ENCODE data around the gene CFAP97.
"Not testable (repeated sequence)": the region's sequence is repeated elsewhere in the genome, so short reads cannot be mapped to it uniquely, and the experiment has no call there.

The CFAP97 gene

GRCh38 chr4:185203486-185204237 lies at the start of gene CFAP97:
CFAP97 (minus strand) TSS chr4:185204000; CDS start chr4:185191196, 12,804 bp downstream.
- DNase-seq, result peak; percentile 83

GRCh38 chr4:185249105-185249504 lies 45.3 kb upstream of the CFAP97 start:
- no peak for DNase-seq

GRCh38 chr4:185248393-185249039 lies 44.7 kb upstream of the CFAP97 start:
- DNase-seq, result no peak

- no peak for DNase-seq
Observed at GRCh38 chr4:185247151-185247550, 43.4 kb upstream of the CFAP97 start.

- no peak for DNase-seq
Observed at GRCh38 chr4:185246453-185246852, 42.7 kb upstream of the CFAP97 start.

GRCh38 chr4:185244763-185245162 lies 41.0 kb upstream of the CFAP97 start:
- no peak for DNase-seq

GRCh38 chr4:185243879-185244278 lies 40.1 kb upstream of the CFAP97 start:
- DNase-seq, result no peak

GRCh38 chr4:185242749-185243533 lies 39.1 kb upstream of the CFAP97 start:
- DNase-seq, result no peak

- not testable (repeated sequence) for DNase-seq
Observed at GRCh38 chr4:185240486-185240885, 36.7 kb upstream of the CFAP97 start.

- DNase-seq, result no peak
Observed at GRCh38 chr4:185238750-185239149, 35.0 kb upstream of the CFAP97 start.

GRCh38 chr4:185238215-185238681 lies 34.4 kb upstream of the CFAP97 start:
- peak; percentile 28 for DNase-seq

GRCh38 chr4:185237175-185237574 lies 33.4 kb upstream of the CFAP97 start:
- no peak for DNase-seq

- no peak for DNase-seq
Observed at GRCh38 chr4:185235843-185236503, 32.2 kb upstream of the CFAP97 start.

- no peak for DNase-seq
Observed at GRCh38 chr4:185235119-185235842, 31.5 kb upstream of the CFAP97 start.

- no peak for DNase-seq
Observed at GRCh38 chr4:185232370-185232769, 28.6 kb upstream of the CFAP97 start.

GRCh38 chr4:185229021-185229818 lies 25.4 kb upstream of the CFAP97 start:
- DNase-seq, result no peak

GRCh38 chr4:185227713-185228278 lies 24.0 kb upstream of the CFAP97 start:
- no peak for DNase-seq

GRCh38 chr4:185227131-185227551 lies 23.3 kb upstream of the CFAP97 start:
- DNase-seq, result no peak

- no peak for DNase-seq
Observed at GRCh38 chr4:185225940-185226339, 22.1 kb upstream of the CFAP97 start.

- no peak for DNase-seq
Observed at GRCh38 chr4:185224597-185224996, 20.8 kb upstream of the CFAP97 start.

GRCh38 chr4:185222598-185222997 lies 18.8 kb upstream of the CFAP97 start:
- DNase-seq, result no peak

Data from activated naive CD4-positive, alpha-beta T cell treated with Interleukin-2 at 50 U/mL for 16 hours (primary cell).